H1 (cell line): ENCODE results near the gene TSKU. TPM values are rescaled to one million over a fixed set of nuclear protein-coding genes. Genes with fewer than 3 reads are reported as not detected.
A peak's percentile ranks its signal among the peaks of the same experiment; 100 is the strongest.

ENCODE experiments used
- CTCF ChIA-PET: fragments of 300-600 bp; sonication (Branson Sonifier 250); formaldehyde crosslinking; loops from one replicate; lab custom pipeline; 2021; ENCODE audit not compliant: partially characterized antibody; lab: Charles Lee
- POLR2A ChIA-PET: fragments of 300-600 bp; sonication (Branson Sonifier 250); formaldehyde crosslinking; loops from one replicate; lab custom pipeline; 2021; ENCODE audit warnings: inconsistent platforms; ENCODE audit not compliant: partially characterized antibody; lab: Charles Lee
- DNase-seq, 2 experiments: peaks; one replicate each; pipeline versions ENCODE4 v3.0.0 to v3.0.0-alpha.2; 2010 to 2022; ENCODE audit warnings: low spot score in 2 of 2, low read depth in 1 of 2, mixed read lengths in 1 of 2
- FAIRE-seq: peaks from 2 replicates; lab custom pipeline; 2011; peaks lifted over from hg19 to GRCh38; lab: Jason Lieb, UNC
- H2AFZ ChIP-seq: 2 replicates; pipeline ENCODE4 v1.8.1; 2012; ENCODE audit warnings: low read length, inconsistent platforms
- H2AK5ac ChIP-seq: 2 replicates; pipeline ENCODE4 v1.6.1; 2013; ENCODE audit warnings: low read depth, low read length
- H2BK120ac ChIP-seq: replicated peaks from 2 replicates; pipeline ENCODE3; 2013; ENCODE audit warnings: low read depth, low read length, inconsistent platforms
- H2BK12ac ChIP-seq: 2 replicates; pipeline ENCODE4 v1.6.1; 2013; ENCODE audit warnings: low read depth, low read length
- H2BK15ac ChIP-seq: 2 replicates; pipeline ENCODE4 v1.6.1; 2013; ENCODE audit warnings: low read length
- H2BK20ac ChIP-seq: 2 replicates; pipeline ENCODE4 v1.6.1; 2013; ENCODE audit warnings: low read length
- H2BK5ac ChIP-seq: 2 replicates; pipeline ENCODE4 v1.6.1; 2013; ENCODE audit warnings: low read depth, low read length
- H3K14ac ChIP-seq: 2 replicates; pipeline ENCODE4 v1.6.1; 2013; ENCODE audit warnings: inconsistent platforms; ENCODE audit not compliant: insufficient read length
- H3K18ac ChIP-seq: 2 replicates; pipeline ENCODE4 v1.6.1; 2013; ENCODE audit warnings: low read length; ENCODE audit errors: extremely low read depth
- H3K23ac ChIP-seq: 2 replicates; pipeline ENCODE4 v1.6.1; 2013; ENCODE audit warnings: inconsistent platforms; ENCODE audit not compliant: insufficient read length
- H3K23me2 ChIP-seq: 2 replicates; pipeline ENCODE4 v1.6.1; 2013; ENCODE audit warnings: low read depth, low read length
- H3K27ac ChIP-seq: 2 replicates; pipeline ENCODE4 v1.6.1; 2011; ENCODE audit warnings: low read depth, low read length, inconsistent platforms
- H3K27me3 ChIP-seq, 4 experiments: replicated peaks in 1 of 4; 1 replicate in 1 of 4; 2 replicates in 3 of 4; pipeline versions ENCODE4 v1.6.1 to v1.8.1; 2011 to 2013; ENCODE audit warnings: low read length in 3 of 4, mild to moderate bottlenecking in 3 of 4, inconsistent platforms in 2 of 4, mixed read lengths in 2 of 4, moderate library complexity in 1 of 4; ENCODE audit not compliant: control insufficient read depth in 3 of 4, insufficient read depth in 3 of 4; ENCODE audit errors: extremely low read depth in 1 of 4
- H3K36me3 ChIP-seq, 4 experiments: 2 replicates each; pipeline versions ENCODE4 v1.6.1 to v1.8.1; 2011 to 2013; ENCODE audit warnings: mild to moderate bottlenecking in 4 of 4, low read length in 3 of 4, moderate library complexity in 2 of 4, control low read depth in 1 of 4, inconsistent platforms in 1 of 4; ENCODE audit not compliant: insufficient read depth in 4 of 4, control insufficient read depth in 2 of 4
- H3K4ac ChIP-seq: replicated peaks from 2 replicates; pipeline ENCODE3; 2013; ENCODE audit warnings: low read length, low read depth, mixed read lengths, inconsistent platforms; ENCODE audit not compliant: insufficient read length
- H3K4me1 ChIP-seq, 4 experiments: replicated peaks in 1 of 4; 1 replicate in 1 of 4; 2 replicates in 3 of 4; pipeline versions ENCODE4 v1.6.1 to v1.8.1; 2011 to 2013; ENCODE audit warnings: low read length in 3 of 4, inconsistent platforms in 2 of 4, mixed read lengths in 1 of 4; ENCODE audit not compliant: insufficient read depth in 4 of 4, control insufficient read depth in 3 of 4
- H3K4me2 ChIP-seq, 2 experiments: 2 replicates each; pipeline versions ENCODE4 v1.6.1 to v1.8.1; 2011 to 2013; ENCODE audit warnings: low read depth in 2 of 2, low read length in 2 of 2, control low read depth in 1 of 2, inconsistent platforms in 1 of 2, mild to moderate bottlenecking in 1 of 2; ENCODE audit not compliant: insufficient read depth in 1 of 2
- H3K4me3 ChIP-seq, 4 experiments: fragments of 200-600, 300-600 bp in 1 of 4; sonication (generic), shearing (Covaris generic), sonication (Bioruptor Twin) in 1 of 4; 2 replicates each; pipeline versions ENCODE4 v1.5.1 to v1.8.1; 2011 to 2016; ENCODE audit warnings: low read length in 4 of 4, low read depth in 3 of 4, control low read depth in 2 of 4, inconsistent platforms in 2 of 4, mild to moderate bottlenecking in 2 of 4, mixed read lengths in 1 of 4, moderate library complexity in 1 of 4; ENCODE audit not compliant: insufficient read depth in 2 of 4; ENCODE audit errors: extremely low read depth in 1 of 4
- H3K56ac ChIP-seq: replicated peaks from 2 replicates; pipeline ENCODE3; 2013; ENCODE audit warnings: low read depth, mild to moderate bottlenecking, mixed read lengths, low read length, inconsistent platforms; ENCODE audit not compliant: insufficient read length
- H3K79me1 ChIP-seq: 2 replicates; pipeline ENCODE4 v1.6.1; 2013; ENCODE audit warnings: low read depth, low read length, control low read depth
- H3K79me2 ChIP-seq, 2 experiments: 2 replicates each; pipeline versions ENCODE4 v1.6.1 to v1.8.1; 2012 to 2013; ENCODE audit warnings: low read length in 2 of 2, mild to moderate bottlenecking in 2 of 2, inconsistent platforms in 1 of 2; ENCODE audit not compliant: insufficient read depth in 2 of 2, control insufficient read depth in 1 of 2
- H3K9ac ChIP-seq, 4 experiments: replicated peaks in 1 of 4; 1 replicate in 1 of 4; 2 replicates in 3 of 4; pipeline versions ENCODE4 v1.6.1 to v1.8.1; 2011 to 2013; ENCODE audit warnings: low read depth in 3 of 4, low read length in 3 of 4, control low read depth in 2 of 4, mild to moderate bottlenecking in 2 of 4, moderate library complexity in 2 of 4, inconsistent platforms in 1 of 4; ENCODE audit errors: extremely low read depth in 1 of 4
- H3K9me3 ChIP-seq, 2 experiments: 2 replicates each; pipeline versions ENCODE4 v1.6.1 to v1.8.1; 2012 to 2013; ENCODE audit warnings: mild to moderate bottlenecking in 2 of 2, moderate library complexity in 2 of 2, control low read depth in 1 of 2, inconsistent platforms in 1 of 2, low read depth in 1 of 2, low read length in 1 of 2, mixed read lengths in 1 of 2; ENCODE audit not compliant: insufficient read depth in 2 of 2
- H4K20me1 ChIP-seq, 2 experiments: replicated peaks in 1 of 2; 2 replicates each; pipeline versions ENCODE3 to v1.8.1; 2011 to 2013; ENCODE audit warnings: inconsistent platforms in 2 of 2, low read length in 2 of 2, mild to moderate bottlenecking in 1 of 2; ENCODE audit not compliant: insufficient read depth in 2 of 2, control insufficient read depth in 1 of 2
- H4K5ac ChIP-seq: 2 replicates; pipeline ENCODE4 v1.6.1; 2013; ENCODE audit warnings: low read length, low read depth, mixed read lengths, inconsistent platforms; ENCODE audit not compliant: insufficient read length
- H4K8ac ChIP-seq: 2 replicates; pipeline ENCODE4 v1.8.0; 2013; ENCODE audit warnings: mild to moderate bottlenecking, moderate library complexity, low read length, inconsistent platforms; ENCODE audit not compliant: insufficient read depth; ENCODE audit errors: extremely low read depth
- H4K91ac ChIP-seq: replicated peaks from 2 replicates; pipeline ENCODE3; 2013; ENCODE audit warnings: low read length, mixed read lengths, inconsistent platforms; ENCODE audit not compliant: insufficient read length
- NANOG ChIP-seq: IDR thresholded peaks from 2 replicates; pipeline ENCODE4 v1.6.1; 2011; ENCODE audit warnings: low read length, low read depth, mild to moderate bottlenecking, inconsistent platforms; ENCODE audit not compliant: insufficient read depth, poor library complexity, severe bottlenecking
- PHF8 ChIP-seq: fragments of 200-600 bp; sonication (generic); conservative IDR thresholded peaks from 2 replicates; pipeline ENCODE4 v1.7.1; 2012; ENCODE audit warnings: low read depth, mild to moderate bottlenecking, inconsistent platforms, low read length, moderate library complexity
- polyA plus RNA-seq, 7 experiments: library from polyadenylated mRNA; depleted of rRNA in 3 of 7; stranded (reverse) in 5 of 7; unstranded in 2 of 7; fragments of >200 nt in 5 of 7; fragments of 200-250 nt in 2 of 7; gene quantifications; 1 replicate in 5 of 7; 2 replicates in 1 of 7; 4 replicates in 1 of 7; pipeline versions ENCODE4 v1.2.1 to v1.2.3, GENCODE V29; 2011 to 2013; ENCODE audit warnings: missing spikeins in 2 of 7, mixed read lengths in 2 of 7
- total RNA-seq: library from RNA; stranded (reverse); fragmentation: NEBNext Ultra II Directional; extraction: Animal tissue kit (Norgen Biotek cat#: 25700); gene quantifications from 2 replicates; pipeline ENCODE4 v1.2.1, GENCODE V29; 2021

Gene TSKU
- total and polyA plus RNA-seq, 2 of the 8 experiments (the other 6 are each of a cell fraction or from before 2014, with no cell fraction given), result 22.8 to 28.4 TPM

DNA sequence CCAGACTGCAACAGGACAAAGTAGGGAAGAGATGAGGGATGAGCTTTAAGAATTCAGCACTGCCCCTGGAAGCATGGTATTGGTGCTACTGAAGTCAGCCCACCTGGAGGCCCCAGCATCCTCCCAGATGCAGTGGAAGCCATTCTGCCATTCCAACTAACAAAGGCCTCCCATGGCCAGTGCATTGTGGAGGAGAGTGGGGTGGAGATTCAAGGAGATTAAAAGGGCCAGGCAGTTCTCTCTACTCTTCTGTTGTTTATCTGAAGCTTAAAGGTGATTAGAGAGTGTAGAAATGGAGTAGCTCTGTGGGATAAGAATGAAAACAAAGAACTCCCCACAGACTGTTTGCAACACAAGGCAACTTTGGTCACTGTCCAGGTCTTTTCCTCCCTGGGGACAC lies 24.1 kb upstream of the TSKU start:
- H3K4me3 ChIP-seq, result no peak overlapping the region
- no peaks in the 10 kb centered on the region for H4K20me1 ChIP-seq
- no peak overlapping the region for H2BK120ac ChIP-seq
- FAIRE-seq (peak; percentile 72), DNase-seq (no peak)
- no peak overlapping the region for H2BK5ac ChIP-seq
- H4K8ac ChIP-seq, result no peak overlapping the region
- H3K56ac ChIP-seq, result no peak overlapping the region
- no peaks in the 10 kb centered on the region for H3K23me2 ChIP-seq
- peak overlapping the region; percentile 12 to 41; a peak in 3 of 4 replicates for H3K4me2 ChIP-seq
- no peak overlapping the region for H4K5ac ChIP-seq
- H3K9me3 ChIP-seq, result no peaks in the 10 kb centered on the region
- H2BK20ac ChIP-seq, result no peak overlapping the region
- no peak overlapping the region for H3K4ac ChIP-seq
- 0 out of 2 replicates have a peak overlapping the region, but pooled peaks have one; percentile 1 for H2BK12ac ChIP-seq
- H3K27me3 ChIP-seq, result 0 out of 7 replicates have a peak, but pooled peaks cover 0 to 3% (median 0%) of the 10 kb centered on the region in 4 experiments
- H3K79me1 ChIP-seq, result no peaks in the 10 kb centered on the region
- H2BK15ac ChIP-seq, result no peak overlapping the region
- ChIA-PET POLR2A (interaction anchor here (0.7 to 1.4 kb wide), 5 partner anchors 10 to 528 kb away, joined by 3 read pairs; no protein-coding TSS in a partner anchor), CTCF (interaction anchor here (0.6 to 2.4 kb wide), 16 partner anchors 10 to 304 kb away, joined by 3 to 13 read pairs (median 3); no protein-coding TSS in a partner anchor)
- no peak overlapping the region for H3K23ac ChIP-seq
- H3K9ac ChIP-seq, result no peak overlapping the region
- TF ChIP-seq PHF8 (no peak), NANOG (peak; percentile 90)
- no peaks in the 10 kb centered on the region for H3K36me3 ChIP-seq
- H2AK5ac ChIP-seq, result no peak overlapping the region
- H3K79me2 ChIP-seq, result no peaks in the 10 kb centered on the region
- no peak overlapping the region for H3K27ac ChIP-seq
- H2AFZ ChIP-seq, result no peak overlapping the region
- H3K18ac ChIP-seq, result peak overlapping the region; percentile 19; the same call in 1 of the 2 replicates
- H3K14ac ChIP-seq, result no peak overlapping the region
- no peak overlapping the region for H4K91ac ChIP-seq
- peaks cover 0 to 8% (median 2%) of the 10 kb centered on the region in 4 experiments; a peak in 2 of 7 replicates for H3K4me1 ChIP-seq
